ACC112 (cell line): ENCODE results near the gene WDR88.

ENCODE experiments used
- H2AFZ ChIP-seq: fragments of 200-600 bp; sonication (generic); one replicate; pipeline ENCODE4 v1.6.0; 2017; ENCODE audit warnings: antibody characterized with exemption, low read length; ENCODE audit not compliant: unreplicated experiment
- H3K27ac ChIP-seq: fragments of 200-600 bp; sonication (generic); 2 replicates; pipeline ENCODE4 v1.5.1; 2014; ENCODE audit warnings: low read depth, mild to moderate bottlenecking, antibody characterized with exemption, low read length, moderate library complexity
- H3K27me3 ChIP-seq: fragments of 200-600 bp; sonication (generic); 2 replicates; pipeline ENCODE4 v1.6.1; 2014; ENCODE audit warnings: mild to moderate bottlenecking, antibody characterized with exemption, low read length, moderate library complexity, mixed read lengths; ENCODE audit not compliant: insufficient read depth
- H3K36me3 ChIP-seq: fragments of 200-600 bp; sonication (generic); 2 replicates; pipeline ENCODE4 v1.6.1; 2016; ENCODE audit warnings: mild to moderate bottlenecking, antibody characterized with exemption, low read length, moderate library complexity, mixed read lengths; ENCODE audit not compliant: insufficient read depth
- H3K4me1 ChIP-seq: fragments of 200-600 bp; sonication (generic); one replicate; pipeline ENCODE4 v1.6.1; 2016; ENCODE audit warnings: low read length, mixed read lengths; ENCODE audit not compliant: insufficient read depth, unreplicated experiment, control insufficient read depth
- H3K4me3 ChIP-seq: fragments of 200-600 bp; sonication (generic); 2 replicates; pipeline ENCODE4 v1.5.1; 2014; ENCODE audit warnings: mild to moderate bottlenecking, low read depth, low read length
- H3K79me2 ChIP-seq: fragments of 200-600 bp; sonication (generic); one replicate; pipeline ENCODE4 v1.6.0; 2016; ENCODE audit warnings: low read length; ENCODE audit not compliant: control insufficient read depth, unreplicated experiment, insufficient read depth

The WDR88 gene

GRCh38 chr19:33224694-33225457, 93.0 kb downstream of the WDR88 start:
- H3K79me2 ChIP-seq, result no peaks in the 10 kb centered on the region
- peaks cover 54% of the 10 kb centered on the region for H3K27me3 ChIP-seq
- H2AFZ ChIP-seq, result no peak overlapping the region
- H3K4me1 ChIP-seq, result no peaks in the 10 kb centered on the region
- no peak overlapping the region for H3K27ac ChIP-seq
- no peaks in the 10 kb centered on the region for H3K36me3 ChIP-seq
- H3K4me3 ChIP-seq, result no peak overlapping the region
